GM19238 (cell line): ENCODE results near the gene NOP58.
"Not testable (repeated sequence)": the region's sequence is repeated elsewhere in the genome, so short reads cannot be mapped to it uniquely, and the experiment has no call there.

Experiments
- DNase-seq: peaks from one replicate; pipeline ENCODE4 v3.0.0; 2011; ENCODE audit warnings: low spot score; ENCODE audit not compliant: insufficient read length

NOP58 gene, protein sequence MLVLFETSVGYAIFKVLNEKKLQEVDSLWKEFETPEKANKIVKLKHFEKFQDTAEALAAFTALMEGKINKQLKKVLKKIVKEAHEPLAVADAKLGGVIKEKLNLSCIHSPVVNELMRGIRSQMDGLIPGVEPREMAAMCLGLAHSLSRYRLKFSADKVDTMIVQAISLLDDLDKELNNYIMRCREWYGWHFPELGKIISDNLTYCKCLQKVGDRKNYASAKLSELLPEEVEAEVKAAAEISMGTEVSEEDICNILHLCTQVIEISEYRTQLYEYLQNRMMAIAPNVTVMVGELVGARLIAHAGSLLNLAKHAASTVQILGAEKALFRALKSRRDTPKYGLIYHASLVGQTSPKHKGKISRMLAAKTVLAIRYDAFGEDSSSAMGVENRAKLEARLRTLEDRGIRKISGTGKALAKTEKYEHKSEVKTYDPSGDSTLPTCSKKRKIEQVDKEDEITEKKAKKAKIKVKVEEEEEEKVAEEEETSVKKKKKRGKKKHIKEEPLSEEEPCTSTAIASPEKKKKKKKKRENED

DNA sequence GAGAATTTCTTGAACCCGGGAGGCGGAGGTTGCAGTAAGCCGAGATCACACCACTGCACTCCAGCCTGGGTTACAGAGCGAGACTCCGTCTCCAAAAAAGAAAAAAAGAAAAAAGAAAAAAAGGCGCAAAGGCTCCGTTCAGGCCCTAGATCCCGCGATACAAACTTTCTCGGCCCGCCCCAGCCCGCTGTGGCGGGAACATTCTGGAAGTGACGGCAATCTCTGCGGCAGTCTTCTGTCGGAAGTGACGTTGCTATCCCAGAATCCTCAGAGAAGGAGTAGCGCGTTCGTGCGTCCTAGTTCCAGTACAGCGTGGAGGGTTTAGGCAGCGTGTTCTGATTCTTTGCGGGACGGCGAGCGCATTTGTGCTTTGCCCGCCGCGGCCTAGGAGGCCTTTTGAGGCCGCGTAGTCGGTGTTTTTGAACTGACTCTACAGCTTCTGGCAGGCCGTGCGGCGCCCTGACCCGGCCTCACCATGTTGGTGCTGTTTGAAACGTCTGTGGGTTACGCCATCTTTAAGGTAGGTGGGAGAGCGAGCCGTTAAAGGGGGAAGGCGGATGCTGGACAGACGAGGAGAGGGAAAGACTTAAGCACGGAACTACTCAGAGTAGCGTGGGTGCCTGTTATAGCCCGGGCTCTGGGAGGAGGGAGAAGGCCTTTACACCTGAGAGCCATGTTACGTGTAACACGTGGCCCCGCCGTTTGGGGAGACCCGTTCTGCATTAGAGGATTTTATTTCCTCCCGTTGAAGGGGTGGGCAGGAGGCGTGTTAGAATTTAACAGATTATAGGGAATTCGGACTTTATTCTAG is at the start of gene NOP58:
Gene NOP58 (plus strand): TSS at position 297 of the 811 bp plus-strand sequence. CDS start 179 bp downstream, at position 476.
- peak; percentile 74 for DNase-seq

DNA sequence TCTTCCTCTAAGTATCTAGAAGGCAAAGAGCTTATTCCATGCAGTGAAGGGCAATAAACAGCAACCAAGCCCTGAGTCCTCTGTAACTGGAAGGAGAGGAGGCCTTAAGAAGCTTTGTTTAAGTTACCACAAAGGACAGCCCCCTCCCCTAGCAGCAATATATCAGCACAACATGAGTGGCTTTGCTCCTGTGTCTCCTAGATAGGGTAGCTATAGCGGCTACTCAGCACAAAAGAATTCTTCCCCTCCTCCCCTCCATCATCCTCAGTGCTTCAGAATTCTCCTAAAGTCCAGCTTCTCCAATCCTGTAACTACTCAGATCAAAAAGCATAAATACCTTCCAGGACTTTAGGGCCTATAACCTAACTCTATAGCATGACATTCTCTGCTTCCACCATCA is 43.7 kb upstream of the NOP58 start:
- no peak for DNase-seq

DNA sequence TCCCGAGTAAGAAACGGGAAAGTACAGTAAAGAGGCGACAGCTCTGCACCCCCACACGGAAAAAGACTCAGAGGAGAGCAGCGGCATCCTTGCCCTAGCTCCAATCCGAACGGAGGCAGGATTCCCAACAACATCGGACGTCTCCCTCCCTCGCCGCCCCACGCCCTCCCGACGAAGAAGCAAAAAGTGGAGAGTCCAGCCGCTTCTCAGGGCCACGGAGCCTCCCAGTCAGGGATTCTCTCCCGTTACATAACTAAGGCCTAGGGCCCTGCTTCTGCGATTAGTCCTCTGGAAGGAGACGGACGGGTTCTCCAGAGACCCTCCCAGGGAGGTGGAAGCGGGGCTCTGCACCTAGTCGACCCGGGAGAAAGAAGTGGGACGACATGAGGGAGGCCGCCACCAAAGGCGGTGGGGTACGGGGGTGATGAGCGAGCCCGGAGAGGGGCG is 27.8 kb upstream of the NOP58 start:
- no peak for DNase-seq

DNA sequence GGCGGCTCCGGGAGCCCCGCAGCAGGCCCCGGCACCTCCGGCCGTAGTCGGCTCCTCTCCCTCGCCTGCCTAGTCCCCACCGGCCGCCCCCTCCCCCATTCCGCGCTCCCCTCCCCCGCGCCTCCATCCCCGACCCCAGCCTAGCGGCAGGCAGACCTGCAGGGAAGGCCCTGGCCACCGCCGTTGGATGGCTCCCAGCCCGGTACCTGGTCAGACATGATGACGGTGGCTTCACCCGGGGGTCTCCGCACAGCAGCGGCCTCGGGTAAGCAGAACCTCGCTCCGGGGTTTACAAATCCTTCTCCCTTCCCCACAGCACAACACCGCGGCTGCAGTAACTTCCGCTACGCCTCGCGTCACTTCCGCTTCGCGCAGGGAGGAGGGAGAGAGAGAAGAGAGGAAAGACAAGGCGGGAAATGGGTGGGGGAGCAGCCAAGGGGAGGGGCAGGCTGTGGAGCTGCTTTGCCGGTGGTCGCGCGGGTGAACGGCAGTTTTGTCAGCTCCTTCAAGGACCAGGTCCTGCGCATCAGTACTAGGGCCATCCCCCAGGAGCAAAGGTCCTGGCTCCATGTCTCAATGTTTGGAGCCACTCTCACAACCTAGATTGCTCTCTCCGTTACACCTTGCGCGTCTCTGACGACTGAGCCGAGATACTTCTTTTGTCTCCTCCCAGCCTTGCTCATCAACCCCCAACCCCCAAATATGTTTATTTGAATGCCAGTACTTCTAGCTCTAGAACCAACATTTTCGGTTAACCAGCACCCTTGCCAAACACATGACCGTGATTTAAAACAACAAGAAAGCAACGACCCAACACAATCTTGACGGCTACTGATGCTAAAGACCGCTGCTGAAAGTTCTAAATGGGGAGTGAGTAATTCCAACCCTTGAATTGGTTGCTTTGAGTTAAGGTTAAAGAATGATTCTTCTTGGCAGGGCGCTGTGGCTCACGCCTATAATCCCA is 27.0 kb upstream of the NOP58 start, which contains the start of gene SUMO1:
Gene SUMO1 (minus strand): TSS at position 364 of the 964 bp plus-strand sequence. CDS start 146 bp downstream, at position 218.
- peak; percentile 86 for DNase-seq

DNA sequence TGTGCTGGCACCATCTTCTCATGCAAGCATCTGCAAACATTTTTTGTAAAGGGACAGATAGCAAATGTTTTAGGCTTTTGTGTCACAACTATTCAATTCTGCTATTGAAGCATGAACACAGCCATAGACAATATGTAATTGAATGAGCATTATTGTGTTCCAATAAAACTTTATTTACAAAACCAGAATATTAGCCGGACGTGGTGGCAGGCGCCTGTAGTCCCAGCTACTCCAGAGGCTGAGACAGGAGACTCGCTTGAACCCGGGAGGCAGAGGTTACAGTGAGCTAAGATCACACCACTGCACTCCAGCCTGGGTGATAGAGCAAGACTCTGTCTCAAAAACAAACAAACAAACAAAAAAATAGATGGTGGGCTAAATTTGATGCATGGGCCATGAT is 17.9 kb upstream of the NOP58 start:
- DNase-seq: not testable (repeated sequence)

DNA sequence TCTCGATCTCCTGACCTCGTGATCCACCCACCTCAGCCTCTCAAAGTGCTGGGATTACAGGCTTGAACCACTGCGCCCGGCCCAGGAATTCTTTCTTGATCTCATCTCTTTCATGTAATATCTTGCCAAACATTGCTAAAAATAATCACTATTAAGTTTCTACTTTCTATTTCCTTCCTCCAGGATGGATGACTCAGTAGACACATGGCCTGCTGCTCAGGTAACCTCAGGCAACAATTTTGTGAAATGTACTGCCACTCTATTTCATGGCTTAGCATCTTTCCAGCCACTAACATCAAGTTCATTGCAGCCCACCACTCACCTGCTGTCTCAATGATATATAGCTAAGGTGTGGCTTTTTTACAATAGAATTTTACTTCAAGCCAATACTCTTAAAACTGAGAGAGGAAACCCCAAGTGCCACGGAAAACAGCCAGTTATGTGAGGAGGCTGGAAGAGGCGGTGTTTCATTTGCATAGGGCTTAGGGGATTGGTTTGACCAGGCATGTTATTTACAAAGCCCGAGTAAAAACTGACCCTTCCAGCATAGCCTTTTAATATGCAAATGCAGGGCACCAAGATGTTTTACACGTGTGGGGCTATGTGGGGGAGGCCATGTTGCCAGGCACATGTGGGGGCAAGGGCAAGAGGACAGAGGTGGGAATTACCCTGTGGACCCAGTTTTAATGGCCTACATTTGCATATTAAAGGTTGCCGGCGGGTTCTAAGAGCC is 15.9 kb upstream of the NOP58 start:
- DNase-seq: no peak

DNA sequence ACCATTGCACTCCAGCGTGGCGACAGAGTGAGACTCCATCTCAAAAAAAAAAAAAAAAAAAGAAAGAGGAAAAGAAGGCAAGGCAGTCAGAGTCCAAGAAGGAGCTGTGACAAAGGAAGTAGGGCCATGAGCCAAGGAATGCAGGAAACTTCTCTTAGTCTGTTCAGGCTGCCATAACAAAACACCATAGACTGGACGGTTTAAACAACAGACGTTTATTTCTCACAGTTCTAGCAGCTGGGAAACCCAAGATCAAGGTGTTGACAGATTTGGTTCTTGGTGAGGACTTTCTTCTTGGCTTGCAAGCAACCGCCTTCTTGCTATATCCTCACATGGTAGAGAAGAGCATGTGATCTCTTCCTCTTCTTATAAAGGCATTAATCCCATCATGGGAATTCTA is 14.1 kb upstream of the NOP58 start:
- no peak for DNase-seq

DNA sequence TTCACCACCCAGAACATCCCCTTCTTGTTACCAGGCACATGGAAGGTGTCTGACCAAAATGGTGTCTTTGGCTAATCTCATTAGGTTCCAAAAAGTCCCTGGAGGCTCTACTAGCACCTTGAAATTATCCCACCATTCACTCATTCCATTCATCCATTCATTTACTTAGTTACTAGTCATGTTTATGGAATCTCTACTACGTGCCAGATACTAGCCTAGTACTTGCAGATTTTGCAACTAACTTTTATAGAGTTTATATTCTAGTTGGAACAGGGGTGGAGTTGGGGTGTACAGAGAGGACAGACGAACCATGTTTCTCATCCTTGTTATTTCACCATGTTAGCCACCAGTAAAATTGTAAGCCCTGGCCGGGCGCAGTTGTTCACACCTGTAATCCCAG is 4.0 kb upstream of the NOP58 start:
- no peak for DNase-seq

DNA sequence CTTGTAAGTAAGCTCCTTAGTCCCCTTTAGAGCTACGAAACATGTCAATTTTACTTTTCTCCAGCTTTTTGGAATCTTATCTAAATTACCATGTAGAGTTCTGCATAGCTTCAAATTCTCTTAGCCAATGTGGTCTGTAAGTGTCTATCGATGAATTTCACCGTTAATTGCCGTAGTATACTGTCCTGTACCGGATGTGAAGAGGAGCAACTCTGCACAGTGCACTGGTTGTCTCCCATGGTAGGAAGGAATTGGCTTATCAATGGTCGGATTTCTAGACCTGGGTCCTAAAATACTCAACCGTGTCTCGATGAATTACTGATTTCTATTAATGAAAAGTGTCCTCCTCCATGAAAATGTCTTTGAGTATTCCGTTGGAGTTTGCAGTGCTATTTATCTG is 1.9 kb downstream of the NOP58 start:
- no peak for DNase-seq

DNA sequence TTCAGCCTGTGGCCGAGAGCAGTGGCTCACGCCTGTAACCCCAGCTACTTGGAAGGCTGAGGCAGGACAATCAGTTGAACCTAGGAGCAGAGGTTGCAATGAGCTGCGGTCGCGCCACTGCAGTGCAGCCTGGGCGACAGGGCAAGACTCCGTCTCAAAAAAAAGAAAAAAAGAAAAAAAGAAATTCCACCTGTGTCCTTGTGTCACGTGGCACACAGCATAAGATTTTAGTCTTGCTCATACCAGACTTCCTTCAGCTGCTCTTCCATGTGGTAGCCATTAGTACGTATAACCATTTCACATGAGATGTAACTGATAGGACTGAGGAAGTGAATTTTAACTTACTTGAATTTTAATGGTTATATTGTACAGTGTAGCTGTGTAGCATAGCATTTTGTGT is 4.0 kb downstream of the NOP58 start:
- no peak for DNase-seq

DNA sequence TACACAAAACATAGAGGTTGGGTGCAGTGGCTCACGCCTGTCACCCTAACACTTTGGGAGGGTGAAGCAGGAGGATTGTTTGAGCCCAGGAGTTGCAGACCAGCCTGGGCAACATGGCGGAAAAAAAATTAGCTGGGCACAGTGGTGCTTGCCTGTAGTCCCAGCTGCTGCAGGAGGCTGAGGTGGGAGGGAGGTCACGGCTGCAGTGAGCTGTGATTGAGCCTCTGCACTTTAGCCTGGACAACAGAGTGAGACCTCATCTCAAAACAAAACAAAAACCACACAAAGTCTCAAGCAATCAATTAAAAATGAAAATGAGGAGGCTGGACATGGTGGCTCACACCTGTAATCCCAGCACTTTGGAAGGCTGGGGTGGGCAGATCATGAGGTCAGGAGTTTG is 4.9 kb downstream of the NOP58 start:
- DNase-seq: no peak

DNA sequence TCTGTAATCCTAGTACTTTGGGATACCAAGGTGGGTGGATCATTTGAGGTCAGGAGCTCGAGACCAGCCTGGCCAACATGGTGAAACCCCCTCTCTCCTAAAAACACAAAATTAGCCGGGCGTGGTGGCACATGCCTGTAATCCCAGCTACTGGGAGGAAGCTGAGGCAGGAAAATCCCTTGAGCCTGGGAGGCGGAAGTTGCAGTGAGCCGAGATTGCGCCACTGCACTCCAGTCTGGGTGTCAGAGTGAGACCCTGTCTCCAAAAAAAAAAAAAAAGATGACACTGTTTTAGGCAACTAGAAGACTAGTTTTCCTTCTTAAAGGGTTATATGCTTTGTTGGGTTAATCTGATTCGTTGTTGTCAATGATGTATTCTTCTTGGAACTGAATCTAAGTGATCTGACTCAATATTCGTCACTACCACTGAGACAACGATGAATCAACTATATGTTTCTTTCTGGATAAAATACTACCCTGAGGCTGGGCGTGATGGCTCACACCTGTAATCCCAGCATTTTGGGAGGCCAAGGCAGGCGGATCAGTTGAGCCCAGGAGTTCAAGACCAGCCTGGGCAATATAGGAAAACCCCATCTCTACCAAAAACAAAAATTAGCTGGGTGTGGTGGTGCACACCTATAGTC is 10.6 kb downstream of the NOP58 start:
- DNase-seq: not testable (repeated sequence)

DNA sequence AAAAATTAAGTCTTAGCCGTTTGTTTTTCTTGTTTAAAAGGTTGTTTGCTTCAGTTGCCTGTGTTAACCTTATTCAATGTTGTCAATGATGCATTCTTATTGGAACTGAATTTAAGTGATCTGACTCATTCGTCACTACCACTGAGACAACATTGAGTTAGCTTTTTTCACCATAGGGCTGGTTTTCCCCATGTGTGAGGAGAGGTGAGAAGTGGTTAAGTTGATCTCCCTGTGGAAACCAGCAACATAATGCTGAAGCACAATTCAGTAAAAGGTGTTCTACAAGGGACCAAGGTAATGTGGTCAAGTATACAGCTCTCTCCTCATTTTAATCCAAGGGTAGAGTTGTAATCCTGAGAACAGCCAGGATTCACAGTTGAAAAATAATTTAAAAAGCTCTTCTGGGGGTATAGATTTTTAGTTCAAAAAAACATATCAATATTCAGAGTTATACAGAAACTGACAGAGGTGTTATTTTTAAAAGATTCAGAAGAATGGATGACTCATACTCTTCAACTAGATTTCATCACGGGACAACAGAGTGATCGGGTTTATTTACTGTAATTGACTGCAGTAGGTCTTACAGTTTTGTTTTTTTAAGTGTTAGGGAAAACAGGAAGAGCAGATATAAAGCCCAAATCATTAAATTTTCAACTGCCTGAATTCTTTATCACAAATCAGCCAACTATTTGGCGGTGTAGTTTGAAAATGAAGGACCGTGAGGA is 12.6 kb downstream of the NOP58 start:
- no peak for DNase-seq

DNA sequence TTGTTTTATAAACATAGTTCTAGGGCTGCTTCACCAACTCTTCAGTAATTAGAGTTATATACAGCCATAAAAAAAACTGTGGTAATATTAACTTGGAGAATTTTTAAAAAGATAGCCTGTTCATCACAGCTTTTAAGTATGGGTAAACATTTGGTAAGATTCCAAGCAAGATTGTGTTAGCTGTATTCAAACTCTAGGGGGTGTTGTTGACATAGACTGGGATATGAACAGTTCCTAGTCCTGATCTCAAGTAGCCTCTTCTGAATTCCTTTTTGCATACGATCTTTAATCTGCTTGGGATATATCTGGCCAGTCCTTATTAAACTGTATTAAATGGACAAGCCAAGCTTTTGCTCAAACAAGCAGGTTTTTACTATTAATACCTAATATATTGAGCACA is 13.4 kb downstream of the NOP58 start:
- no peak for DNase-seq

DNA sequence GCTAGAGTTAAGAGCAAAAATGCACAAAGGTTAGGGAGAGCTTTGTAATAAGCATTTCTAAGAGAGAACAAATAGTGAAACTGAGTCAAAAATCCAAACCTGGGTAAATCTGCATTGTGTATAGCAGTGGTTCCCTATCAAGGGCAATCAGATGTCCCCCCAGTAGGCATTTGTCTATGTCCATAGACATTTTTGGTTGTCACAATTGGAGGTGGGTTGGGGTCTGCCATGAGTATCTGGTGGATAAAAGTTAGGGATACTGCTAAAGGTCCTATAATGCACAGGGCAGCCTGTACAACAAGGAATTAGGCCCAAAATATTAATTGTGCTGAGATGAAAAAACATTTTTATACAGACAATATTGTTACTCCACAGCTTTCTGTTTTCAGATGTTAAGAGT is 21.0 kb downstream of the NOP58 start:
- DNase-seq: no peak

DNA sequence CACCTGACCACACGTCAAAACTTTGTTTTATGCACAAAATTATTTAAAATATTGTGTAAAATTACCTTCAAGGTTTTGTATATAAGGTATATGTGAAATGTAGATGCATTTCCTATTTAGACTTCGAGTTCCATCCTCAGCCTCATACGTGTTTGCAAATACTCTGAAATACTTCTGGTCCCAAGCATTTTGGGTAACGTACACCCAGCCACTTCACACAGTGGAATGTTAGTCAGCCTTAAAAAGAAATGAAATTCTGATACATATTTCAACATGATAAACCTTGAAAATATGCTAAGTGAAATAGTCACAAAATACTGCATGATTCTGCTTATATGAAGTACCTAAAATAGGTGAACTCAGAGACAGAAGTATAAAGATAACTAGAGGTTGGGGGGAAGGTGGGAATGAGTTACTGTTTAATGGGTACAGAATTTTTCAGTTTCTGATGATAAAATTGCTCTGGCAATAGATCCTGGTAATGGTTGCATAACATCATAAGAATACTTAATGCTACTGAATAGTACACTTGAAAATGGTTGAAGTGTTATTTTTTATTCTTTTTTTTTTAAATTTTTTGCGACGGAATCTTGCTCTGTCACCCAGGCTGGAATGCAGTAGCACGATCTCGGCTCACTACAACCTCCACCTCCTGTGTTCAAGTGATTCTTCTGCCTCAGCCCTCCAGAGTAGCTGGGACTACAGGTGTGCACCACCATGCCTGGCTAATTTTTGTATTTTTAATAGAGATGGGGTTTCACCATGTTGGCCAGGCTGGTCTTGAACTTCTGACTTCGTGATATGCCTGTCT is 24.0 kb downstream of the NOP58 start:
- DNase-seq: no peak

DNA sequence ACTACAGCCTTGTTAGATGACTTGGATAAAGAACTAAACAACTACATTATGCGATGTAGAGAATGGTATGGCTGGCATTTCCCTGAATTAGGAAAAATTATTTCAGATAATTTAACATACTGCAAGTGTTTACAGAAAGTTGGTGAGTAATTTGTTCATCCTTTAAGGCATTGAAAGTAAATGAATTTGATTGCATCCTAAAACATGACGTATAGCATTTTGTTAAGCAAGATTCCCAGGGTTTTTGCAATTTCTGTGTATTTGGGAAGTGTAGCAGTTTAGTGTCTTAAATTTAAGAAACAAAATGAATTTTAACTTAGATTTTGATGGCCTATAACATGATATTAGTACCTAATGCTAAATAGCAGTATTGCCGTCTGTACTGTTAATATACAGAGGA is 24.8 kb downstream of the NOP58 start:
- no peak for DNase-seq

DNA sequence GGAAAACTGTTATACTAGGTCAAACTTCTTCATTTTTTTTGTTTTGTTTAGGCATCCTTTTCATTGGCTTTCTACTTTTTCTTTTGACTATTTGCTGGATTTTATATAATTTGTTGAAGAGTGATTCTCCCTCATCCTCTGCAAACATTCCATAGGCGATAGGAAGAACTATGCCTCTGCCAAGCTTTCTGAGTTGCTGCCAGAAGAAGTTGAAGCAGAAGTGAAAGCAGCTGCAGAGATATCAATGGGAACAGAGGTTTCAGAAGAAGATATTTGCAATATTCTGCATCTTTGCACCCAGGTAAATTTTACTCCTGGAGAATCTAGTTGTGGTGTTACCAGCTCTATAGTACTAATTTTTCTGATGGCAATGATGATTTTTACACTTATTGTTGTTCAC is 25.4 kb downstream of the NOP58 start:
- no peak for DNase-seq
